Adrenal gland (tissue), 5 donors: Measurements from ENCODE around the gene B4GALT4.

Source experiments
- POLR2A ChIP-seq, 2 donors: fragments of 450-650 bp; IDR thresholded peaks; one replicate each; pipeline ENCODE4 v1.6.1; 2017; ENCODE audit warnings: antibody characterized with exemption in 2 of 2, mild to moderate bottlenecking in 2 of 2, moderate library complexity in 1 of 2
- TF ChIP-seq, protein P1 (sequence below), 6 experiments: fragments of 450-650 bp in 4 of 6; fragments of 200-600 bp in 2 of 6; sonication (generic) in 1 of 6; IDR thresholded peaks; 1 replicate in 5 of 6; 2 replicates in 1 of 6; pipeline versions ENCODE4 v1.5.1 to v1.8.0; 2016 to 2021; ENCODE audit warnings: antibody characterized with exemption in 6 of 6, mild to moderate bottlenecking in 2 of 6, moderate library complexity in 1 of 6
- donor health status: DM: no; HTN: no; CAD: no.

- TF ChIP-seq POLR2A (IDR thresholded peaks at IDR 0.05): no peak
- TF ChIP-seq, protein P1, sequence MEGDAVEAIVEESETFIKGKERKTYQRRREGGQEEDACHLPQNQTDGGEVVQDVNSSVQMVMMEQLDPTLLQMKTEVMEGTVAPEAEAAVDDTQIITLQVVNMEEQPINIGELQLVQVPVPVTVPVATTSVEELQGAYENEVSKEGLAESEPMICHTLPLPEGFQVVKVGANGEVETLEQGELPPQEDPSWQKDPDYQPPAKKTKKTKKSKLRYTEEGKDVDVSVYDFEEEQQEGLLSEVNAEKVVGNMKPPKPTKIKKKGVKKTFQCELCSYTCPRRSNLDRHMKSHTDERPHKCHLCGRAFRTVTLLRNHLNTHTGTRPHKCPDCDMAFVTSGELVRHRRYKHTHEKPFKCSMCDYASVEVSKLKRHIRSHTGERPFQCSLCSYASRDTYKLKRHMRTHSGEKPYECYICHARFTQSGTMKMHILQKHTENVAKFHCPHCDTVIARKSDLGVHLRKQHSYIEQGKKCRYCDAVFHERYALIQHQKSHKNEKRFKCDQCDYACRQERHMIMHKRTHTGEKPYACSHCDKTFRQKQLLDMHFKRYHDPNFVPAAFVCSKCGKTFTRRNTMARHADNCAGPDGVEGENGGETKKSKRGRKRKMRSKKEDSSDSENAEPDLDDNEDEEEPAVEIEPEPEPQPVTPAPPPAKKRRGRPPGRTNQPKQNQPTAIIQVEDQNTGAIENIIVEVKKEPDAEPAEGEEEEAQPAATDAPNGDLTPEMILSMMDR (IDR thresholded peaks at IDR 0.05): no peak
Measured at GRCh38 chr3:119230071-119230470, 10.6 kb downstream of the B4GALT4 start.
